GM12801 (cell line): ENCODE results near the gene DNAJB4.

Experiments
- CTCF ChIP-seq: IDR thresholded peaks from one replicate; pipeline ENCODE4 v1.5.1; 2011; ENCODE audit warnings: control low read depth; ENCODE audit not compliant: insufficient read length; ENCODE audit errors: extremely low read depth

DNAJB4 gene

GRCh38 chr1:77972080-77972479 lies 32.7 kb upstream of the DNAJB4 start:
- no peak for TF ChIP-seq CTCF

DNA sequence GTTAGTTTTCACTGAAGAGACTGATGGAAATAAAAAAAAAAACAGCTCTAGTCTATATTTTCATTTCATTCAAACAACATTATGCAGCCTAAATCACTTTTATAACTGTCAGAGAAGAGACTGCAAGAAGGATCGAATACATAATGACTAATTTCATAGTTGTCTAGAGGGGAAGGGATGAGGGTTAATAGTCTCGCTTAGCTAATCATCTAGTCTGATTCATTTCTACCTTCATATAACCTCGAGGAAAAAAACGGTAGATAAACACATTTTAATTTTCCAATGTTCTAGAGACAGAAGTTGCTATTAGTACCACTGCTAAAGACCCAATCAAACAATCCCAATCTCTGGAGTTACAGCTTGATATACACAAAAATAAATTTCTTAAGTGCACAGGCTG lies 29.4 kb upstream of the DNAJB4 start:
- TF ChIP-seq CTCF: no peak

DNA sequence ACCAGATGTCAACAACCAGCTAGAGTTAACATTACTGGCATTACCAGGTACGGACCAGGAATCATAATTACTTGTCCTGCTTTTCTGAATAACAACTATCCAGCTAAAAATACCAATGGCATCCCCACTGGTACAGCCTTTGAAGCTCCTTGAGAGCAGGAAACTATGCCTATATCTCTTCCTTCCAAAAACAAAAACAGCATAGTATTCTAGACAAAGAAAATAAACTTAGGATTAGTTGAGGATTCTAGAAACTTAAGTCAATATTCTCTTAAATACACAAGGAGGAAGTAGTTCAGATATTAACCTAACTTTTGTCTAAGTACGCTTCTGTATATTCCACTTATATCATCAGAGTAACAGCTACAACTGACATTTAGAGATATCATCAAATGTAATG lies 28.8 kb upstream of the DNAJB4 start:
- TF ChIP-seq CTCF: no peak

- TF ChIP-seq CTCF: no peak
Measured at GRCh38 chr1:77976433-77977076, 28.2 kb upstream of the DNAJB4 start.

- TF ChIP-seq CTCF: no peak
Measured at GRCh38 chr1:77977989-77978292, 26.8 kb upstream of the DNAJB4 start.

GRCh38 chr1:77978293-77978968 lies 26.3 kb upstream of the DNAJB4 start:
- no peak for TF ChIP-seq CTCF

GRCh38 chr1:77978969-77979876 lies 25.5 kb upstream of the DNAJB4 start, which contains the start of gene FUBP1:
Gene FUBP1, minus strand, starts transcription at chr1:77979072. Its CDS starts 68 bp downstream, at chr1:77979004.
- no peak for TF ChIP-seq CTCF
